GM12873 (cell line): ENCODE data around the gene LMBRD2.

ENCODE experiments used
- TF ChIP-seq, protein P1 (sequence below): IDR thresholded peaks from 2 replicates; pipeline ENCODE4 v1.5.1; 2012; ENCODE audit warnings: low read depth, mild to moderate bottlenecking, moderate library complexity, low read length, control low read depth; ENCODE audit not compliant: insufficient read depth; ENCODE audit errors: missing control alignments

LMBRD2 gene

DNA sequence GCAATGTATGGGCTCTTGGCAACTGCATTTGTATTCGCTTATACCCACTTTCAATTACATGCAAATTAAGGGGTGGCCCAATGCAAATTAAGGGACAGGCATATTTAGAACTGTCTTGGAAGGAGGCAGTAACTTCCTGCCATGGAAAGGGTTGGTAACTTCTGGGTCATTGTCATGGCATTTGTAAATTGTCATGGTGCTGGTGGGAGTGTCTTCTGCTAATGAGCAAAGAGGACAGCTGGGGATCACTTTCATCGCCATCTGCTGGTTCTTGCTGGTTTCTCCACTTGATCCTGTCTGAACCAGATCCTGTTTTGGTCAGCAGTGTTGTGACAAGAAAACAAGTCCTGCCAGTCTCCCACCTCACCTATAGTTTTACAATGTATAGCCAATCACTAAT, 61.7 kb downstream of the LMBRD2 start:
- TF ChIP-seq, protein P1, sequence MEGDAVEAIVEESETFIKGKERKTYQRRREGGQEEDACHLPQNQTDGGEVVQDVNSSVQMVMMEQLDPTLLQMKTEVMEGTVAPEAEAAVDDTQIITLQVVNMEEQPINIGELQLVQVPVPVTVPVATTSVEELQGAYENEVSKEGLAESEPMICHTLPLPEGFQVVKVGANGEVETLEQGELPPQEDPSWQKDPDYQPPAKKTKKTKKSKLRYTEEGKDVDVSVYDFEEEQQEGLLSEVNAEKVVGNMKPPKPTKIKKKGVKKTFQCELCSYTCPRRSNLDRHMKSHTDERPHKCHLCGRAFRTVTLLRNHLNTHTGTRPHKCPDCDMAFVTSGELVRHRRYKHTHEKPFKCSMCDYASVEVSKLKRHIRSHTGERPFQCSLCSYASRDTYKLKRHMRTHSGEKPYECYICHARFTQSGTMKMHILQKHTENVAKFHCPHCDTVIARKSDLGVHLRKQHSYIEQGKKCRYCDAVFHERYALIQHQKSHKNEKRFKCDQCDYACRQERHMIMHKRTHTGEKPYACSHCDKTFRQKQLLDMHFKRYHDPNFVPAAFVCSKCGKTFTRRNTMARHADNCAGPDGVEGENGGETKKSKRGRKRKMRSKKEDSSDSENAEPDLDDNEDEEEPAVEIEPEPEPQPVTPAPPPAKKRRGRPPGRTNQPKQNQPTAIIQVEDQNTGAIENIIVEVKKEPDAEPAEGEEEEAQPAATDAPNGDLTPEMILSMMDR = peak; percentile 67

DNA sequence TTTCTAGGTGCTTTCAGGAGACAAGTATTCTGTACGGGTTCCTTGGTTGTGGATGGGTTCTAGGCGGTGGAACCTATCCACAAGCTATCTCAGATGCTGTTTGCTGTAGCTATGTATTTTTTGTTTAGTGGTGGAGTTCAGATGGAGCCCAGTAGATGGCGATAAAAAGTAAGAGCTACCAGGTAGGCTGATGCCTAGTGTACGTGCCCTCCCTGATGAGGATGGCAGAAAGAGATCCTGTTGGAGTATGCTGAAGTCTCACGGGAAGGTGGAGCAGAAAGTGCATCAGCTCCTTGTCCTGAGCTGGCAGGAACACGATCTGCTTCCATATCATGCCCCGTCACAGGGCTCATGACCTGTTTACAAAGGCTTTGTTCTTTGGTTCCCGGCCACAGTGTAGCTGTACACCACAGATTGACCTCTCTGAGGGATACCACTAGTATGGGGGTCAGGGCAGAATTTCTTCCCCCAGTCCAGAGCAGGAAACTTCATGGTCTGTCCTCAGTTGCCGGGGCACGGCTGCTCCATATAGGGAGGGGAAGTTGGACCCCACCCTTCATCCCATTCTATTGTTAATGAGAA, 72.4 kb downstream of the LMBRD2 start:
- TF ChIP-seq, protein P1 = peak; percentile 77

DNA sequence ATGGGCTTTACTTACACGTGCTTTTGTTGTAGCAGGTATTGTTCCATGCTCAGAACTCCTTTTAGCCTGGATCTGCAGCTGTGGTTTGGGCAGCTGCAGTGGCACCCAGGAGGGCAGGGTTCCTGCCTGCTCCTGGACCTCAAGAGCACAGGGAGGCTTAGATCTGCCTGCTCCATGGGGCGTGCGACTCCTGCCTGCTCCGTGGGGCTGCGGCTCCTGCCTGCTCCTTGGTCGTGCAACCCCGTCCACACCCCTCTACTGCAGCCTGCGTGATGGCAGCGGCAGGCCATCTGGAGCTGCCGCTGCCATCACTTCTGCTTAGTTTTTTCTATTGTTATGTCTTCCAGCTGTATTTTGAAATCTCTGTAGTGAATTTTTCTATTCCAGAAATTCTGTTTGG, 73.3 kb downstream of the LMBRD2 start:
- TF ChIP-seq, protein P1 = no peak

DNA sequence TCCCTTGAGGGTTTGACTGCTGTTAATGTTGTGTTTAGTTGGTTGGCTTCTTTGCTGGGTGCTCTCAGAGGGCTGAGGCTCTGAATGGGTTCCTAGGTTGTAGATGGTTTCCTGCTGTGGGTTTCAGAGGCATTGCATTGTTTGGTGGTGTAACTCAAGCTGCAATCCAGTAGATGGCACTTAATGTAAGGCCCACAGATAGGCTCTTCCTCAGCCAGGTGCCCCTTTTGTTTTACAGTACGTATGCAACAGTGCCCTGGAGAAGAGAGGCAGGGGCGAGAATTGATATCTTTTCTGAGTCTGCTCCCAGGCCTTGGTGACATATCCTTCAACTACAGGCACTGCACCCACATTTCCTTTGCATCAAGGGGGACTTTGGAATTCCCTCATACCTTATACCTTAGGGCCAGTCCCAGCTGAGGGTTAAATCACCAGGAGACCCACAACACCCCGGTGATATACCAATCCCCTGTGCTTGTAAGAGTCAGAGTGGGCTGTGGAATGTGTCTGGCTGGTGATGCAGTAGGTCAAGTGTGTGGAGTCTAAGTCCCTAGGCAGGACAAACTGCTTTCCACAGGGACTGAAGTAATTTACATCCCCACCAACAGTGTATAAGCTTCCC, 78.0 kb downstream of the LMBRD2 start:
- TF ChIP-seq, protein P1 = peak; percentile 61

DNA sequence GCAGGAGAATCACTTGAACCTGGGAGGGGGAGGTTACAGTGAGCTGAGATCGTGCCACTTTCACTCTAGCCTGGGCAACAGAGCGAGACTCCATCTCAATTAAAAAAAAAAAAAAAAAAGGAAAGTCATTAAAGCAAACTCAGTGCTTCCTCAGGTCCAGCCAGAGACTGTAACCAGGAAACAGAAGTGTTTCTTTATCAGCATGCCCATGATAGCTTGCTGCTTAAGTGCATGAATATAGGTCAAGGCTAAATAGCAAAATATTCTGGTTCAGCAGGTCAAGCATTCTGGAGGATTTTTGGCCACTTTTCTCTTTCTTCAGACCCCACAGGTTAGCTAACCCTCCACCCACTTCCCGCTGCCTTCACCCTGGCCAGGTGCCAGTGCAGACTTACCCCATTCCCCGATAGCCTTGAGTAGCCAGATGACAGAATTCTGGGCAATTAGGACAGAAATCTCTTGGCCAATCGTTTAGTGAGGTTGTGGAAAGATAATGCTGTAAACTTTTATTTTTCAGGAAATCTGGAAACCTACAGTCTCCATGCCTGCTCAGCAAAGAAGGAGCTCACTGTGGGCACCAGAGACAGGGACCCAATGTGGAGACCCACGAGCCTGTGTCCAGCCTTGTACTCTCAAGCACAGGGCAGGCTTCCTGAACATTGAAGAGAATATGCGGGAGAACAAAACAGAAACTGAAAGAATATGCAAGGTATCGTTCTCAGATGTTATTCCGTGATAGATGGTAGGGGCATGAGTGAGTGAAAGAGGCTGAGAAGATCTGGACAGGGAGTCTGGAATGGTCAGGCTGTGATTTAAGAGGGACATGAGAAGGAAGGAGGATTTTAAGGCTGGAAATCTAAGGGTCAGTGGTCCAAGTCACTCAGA, 80.8 kb downstream of the LMBRD2 start:
- TF ChIP-seq, protein P1 = no peak

DNA sequence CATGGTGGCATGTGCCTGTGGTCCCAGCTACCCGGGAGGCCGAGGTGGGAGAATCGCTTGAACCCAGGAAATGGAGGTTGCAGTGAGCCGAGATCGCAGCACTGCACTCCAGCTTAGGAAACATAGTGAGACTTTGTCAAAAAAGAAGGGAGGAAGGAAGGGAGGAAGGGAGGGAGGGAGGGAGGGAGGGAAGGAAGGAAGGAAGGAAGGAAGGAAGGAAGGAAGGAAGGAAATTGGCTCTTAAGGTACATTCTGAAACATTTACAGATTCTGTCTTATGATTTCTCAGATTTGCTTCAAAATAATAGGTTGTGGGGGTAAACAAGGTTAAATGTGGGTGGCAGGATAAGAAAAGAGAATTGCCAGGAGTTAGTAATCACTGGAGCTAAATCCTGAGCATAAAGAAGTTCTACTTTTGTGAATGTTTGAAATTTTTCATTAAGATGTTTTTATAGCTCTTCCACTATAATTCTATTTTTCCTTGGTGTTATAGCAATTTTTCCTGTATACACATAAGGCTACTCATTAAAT, 82.9 kb downstream of the LMBRD2 start:
- TF ChIP-seq, protein P1 = no peak
